Measurements from ENCODE around the gene HCRT. TPM values are rescaled to one million over a fixed set of nuclear protein-coding genes. Genes with fewer than 3 reads are reported as not detected.
"Not testable (repeated sequence)": the region's sequence is repeated elsewhere in the genome, so short reads cannot be mapped to it uniquely, and the experiment has no call there.

HCRT gene, protein sequence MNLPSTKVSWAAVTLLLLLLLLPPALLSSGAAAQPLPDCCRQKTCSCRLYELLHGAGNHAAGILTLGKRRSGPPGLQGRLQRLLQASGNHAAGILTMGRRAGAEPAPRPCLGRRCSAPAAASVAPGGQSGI
- total RNA-seq, result not detected in 2 replicates

DNA sequence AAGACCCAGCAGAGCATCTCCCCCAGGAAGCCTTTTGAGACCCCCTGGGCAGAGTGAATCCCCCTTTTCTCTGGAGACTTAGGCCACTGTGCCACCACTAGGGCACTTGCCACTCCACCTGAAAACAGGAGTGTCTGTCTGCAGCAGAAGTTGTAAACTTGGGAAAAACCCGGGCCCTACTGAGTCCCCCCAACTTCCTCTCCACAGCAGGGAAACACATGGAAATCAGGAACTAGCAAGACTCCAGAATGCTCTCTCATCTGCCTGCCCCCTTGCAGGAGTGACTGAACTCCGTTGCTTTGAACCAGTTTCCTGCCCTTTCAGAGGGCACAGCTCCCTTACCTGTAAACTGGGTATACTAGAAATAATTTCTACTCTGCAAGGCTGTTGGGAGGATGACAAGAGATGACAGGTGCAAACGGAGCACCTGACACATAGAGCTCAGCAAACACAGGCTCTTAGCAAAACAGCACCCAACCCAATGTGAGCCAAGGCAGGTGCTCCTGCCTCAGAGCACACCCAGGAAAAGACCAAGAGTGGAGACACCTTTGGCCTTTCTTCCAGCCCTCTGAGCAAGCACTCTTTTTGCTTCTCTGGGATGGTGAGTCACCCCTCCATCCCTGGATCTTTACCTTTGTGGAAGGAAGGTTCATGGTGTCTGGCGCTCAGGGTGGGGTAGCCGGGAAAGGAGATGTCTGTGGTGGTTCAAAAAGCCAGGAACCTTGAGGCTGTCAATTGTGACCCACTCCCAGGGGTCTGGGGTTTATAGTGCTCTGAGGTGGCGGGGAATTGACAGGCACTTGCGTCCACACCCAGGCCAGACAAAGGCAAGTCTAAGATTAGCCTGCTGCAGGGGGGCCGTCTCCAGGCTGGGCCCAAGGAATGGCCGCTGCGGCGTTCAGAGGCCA lies at the start of gene HCRT:
TSS of gene HCRT (minus strand) at position 740 of the 908 bp plus-strand sequence. CDS start at position 653, 87 bp downstream.
- no peaks in the 10 kb centered on the region for H3K36me3 Mint-ChIP-seq (ENCODE audit: low read depth)
- peak within 1 kb of the TSS; percentile 79 for H3K27ac Mint-ChIP-seq
- no peak for DNase-seq
- peaks cover 8% of the 10 kb centered on the region for H3K27me3 Mint-ChIP-seq
- intact Hi-C loops (cut with micrococcal nuclease), result loop anchor here (5.0 to 10.0 kb wide), 3 partner anchors 73 to 220 kb away; partner anchors contain the start of genes CNP and DHX58
- peaks cover 29% of the 10 kb centered on the region for H3K4me1 Mint-ChIP-seq
- H3K9me3 Mint-ChIP-seq, result no peaks in the 10 kb centered on the region
- peak within 1 kb of the TSS; percentile 89 for H3K4me3 Mint-ChIP-seq

DNA sequence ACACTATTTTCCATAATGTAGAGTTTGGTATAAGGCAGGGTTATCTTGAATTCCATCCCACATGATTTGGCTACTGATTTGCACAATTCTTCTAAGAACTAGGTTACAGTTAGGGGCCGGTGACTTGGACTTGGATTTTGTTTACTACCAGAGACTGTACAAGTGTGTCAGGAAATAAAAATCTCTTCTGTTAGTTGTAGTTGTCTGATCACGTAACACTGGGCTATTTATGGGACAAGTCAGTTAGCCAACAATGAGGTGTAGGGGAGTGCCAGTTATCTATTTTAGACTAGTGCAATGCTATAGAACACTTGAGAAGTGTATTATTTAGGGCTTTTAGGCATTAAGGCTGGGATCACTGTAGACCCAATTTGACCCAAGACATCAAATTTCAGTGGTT lies 48.7 kb upstream of the HCRT start:
- Mint-ChIP-seq H3K27ac (no peak overlapping the region), H3K9me3 (no peaks in the 10 kb centered on the region), H3K4me1 (peaks cover 20% of the 10 kb centered on the region), H3K27me3 (no peaks in the 10 kb centered on the region), H3K36me3 (ENCODE audit: low read depth) (peaks cover 39% of the 10 kb centered on the region), H3K4me3 (no peak overlapping the region)
- no peak for DNase-seq
- intact Hi-C loops (cut with micrococcal nuclease), result no loop called here

DNA sequence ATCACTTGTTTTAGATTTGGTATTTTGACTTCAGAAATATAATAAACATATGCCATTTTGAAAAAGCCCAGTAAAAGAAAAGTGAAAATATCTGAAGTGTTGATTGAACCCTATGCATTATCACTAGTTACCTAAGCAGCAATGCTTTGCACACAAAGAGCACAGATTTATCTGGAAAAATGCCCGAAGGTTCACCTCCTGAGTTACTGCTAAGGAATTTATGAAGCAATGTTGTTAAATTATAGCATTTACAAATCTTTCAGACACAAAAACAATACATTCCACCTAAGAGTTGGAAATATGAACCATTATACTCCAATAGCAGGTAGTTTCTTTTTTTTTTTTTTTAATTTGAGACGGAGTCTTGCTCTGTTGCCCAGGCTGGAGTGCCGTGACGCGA lies 47.9 kb upstream of the HCRT start:
- Mint-ChIP-seq H3K4me3 (no peak overlapping the region), H3K36me3 (ENCODE audit: low read depth) (peaks cover 46% of the 10 kb centered on the region), H3K9me3 (no peaks in the 10 kb centered on the region), H3K4me1 (peaks cover 26% of the 10 kb centered on the region), H3K27ac (no peak overlapping the region), H3K27me3 (no peaks in the 10 kb centered on the region)
- DNase-seq, result no peak
- intact Hi-C loops (cut with micrococcal nuclease), result no loop called here

- H3K27me3 Mint-ChIP-seq, result no peaks in the 10 kb centered on the region
- intact Hi-C loops (cut with micrococcal nuclease), result no loop called here
- H3K9me3 Mint-ChIP-seq, result no peaks in the 10 kb centered on the region
- H3K27ac Mint-ChIP-seq, result peak overlapping the region; percentile 45
- peaks cover 55% of the 10 kb centered on the region for H3K36me3 Mint-ChIP-seq (ENCODE audit: low read depth)
- peaks cover 29% of the 10 kb centered on the region for H3K4me1 Mint-ChIP-seq
- no peak overlapping the region for H3K4me3 Mint-ChIP-seq
- DNase-seq, result no peak
Observed at GRCh38 chr17:42230225-42230624, 45.0 kb upstream of the HCRT start.

DNA sequence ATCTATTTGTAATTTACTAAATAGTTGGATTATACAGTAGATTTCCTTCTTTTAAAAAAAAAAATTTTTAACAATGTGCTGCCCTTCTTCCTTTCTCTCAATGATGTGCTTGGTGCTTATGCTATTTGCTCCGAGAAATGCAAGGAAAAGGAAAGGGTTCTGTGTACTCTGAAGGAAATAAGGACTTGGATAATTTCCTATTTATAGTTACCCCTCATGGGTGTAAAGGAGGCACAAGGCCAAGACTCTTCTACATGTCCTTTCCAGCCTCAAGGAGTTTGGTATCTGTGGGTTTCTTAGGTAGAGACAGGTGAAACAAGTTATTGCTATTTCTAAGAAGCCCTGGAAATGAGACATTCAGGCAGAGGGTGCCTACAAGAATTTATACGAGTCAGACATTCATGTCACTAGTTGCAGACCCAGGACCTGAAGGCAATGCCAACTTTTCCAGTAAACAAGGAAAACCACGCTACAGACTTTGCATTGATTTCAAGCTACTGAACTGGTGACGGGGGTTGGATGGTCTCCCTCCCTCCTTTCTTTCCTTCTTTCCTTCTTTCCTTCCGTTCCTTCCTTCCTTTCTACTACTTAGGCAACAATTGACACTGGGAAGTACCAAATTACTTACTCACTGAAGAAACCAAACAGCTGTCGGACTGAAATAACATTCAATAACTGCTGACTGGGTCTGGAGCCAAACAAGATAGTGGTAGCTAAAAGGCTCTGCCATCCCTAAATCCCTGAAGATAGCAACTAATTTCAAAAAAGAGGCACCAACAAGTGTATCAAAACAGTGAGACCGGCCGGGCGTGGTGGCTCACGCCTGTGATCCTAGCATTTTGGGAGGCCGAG lies 42.8 kb upstream of the HCRT start:
- no peaks in the 10 kb centered on the region for H3K27me3 Mint-ChIP-seq
- peaks cover 18% of the 10 kb centered on the region for H3K4me1 Mint-ChIP-seq
- no peak overlapping the region for H3K4me3 Mint-ChIP-seq
- peaks cover 57% of the 10 kb centered on the region for H3K36me3 Mint-ChIP-seq (ENCODE audit: low read depth)
- DNase-seq, result no peak
- H3K9me3 Mint-ChIP-seq, result no peaks in the 10 kb centered on the region
- peak overlapping the region; percentile 38 for H3K27ac Mint-ChIP-seq
- intact Hi-C loops (cut with micrococcal nuclease), result no loop called here

- Mint-ChIP-seq H3K4me3 (no peak overlapping the region), H3K36me3 (ENCODE audit: low read depth) (peaks cover 56% of the 10 kb centered on the region), H3K27ac (no peak overlapping the region), H3K4me1 (peaks cover 23% of the 10 kb centered on the region), H3K27me3 (no peaks in the 10 kb centered on the region), H3K9me3 (no peaks in the 10 kb centered on the region)
- intact Hi-C loops (cut with micrococcal nuclease), result no loop called here
- DNase-seq, result no peak
Observed at GRCh38 chr17:42225646-42226045, 40.4 kb upstream of the HCRT start.

- peaks cover 49% of the 10 kb centered on the region for H3K36me3 Mint-ChIP-seq (ENCODE audit: low read depth)
- peaks cover 16% of the 10 kb centered on the region for H3K4me1 Mint-ChIP-seq
- no peaks in the 10 kb centered on the region for H3K27me3 Mint-ChIP-seq
- DNase-seq, result no peak
- H3K4me3 Mint-ChIP-seq, result no peak overlapping the region
- intact Hi-C loops (cut with micrococcal nuclease), result no loop called here
- no peaks in the 10 kb centered on the region for H3K9me3 Mint-ChIP-seq
- H3K27ac Mint-ChIP-seq, result peak overlapping the region; percentile 25
Observed at GRCh38 chr17:42224651-42225050, 39.4 kb upstream of the HCRT start.

DNA sequence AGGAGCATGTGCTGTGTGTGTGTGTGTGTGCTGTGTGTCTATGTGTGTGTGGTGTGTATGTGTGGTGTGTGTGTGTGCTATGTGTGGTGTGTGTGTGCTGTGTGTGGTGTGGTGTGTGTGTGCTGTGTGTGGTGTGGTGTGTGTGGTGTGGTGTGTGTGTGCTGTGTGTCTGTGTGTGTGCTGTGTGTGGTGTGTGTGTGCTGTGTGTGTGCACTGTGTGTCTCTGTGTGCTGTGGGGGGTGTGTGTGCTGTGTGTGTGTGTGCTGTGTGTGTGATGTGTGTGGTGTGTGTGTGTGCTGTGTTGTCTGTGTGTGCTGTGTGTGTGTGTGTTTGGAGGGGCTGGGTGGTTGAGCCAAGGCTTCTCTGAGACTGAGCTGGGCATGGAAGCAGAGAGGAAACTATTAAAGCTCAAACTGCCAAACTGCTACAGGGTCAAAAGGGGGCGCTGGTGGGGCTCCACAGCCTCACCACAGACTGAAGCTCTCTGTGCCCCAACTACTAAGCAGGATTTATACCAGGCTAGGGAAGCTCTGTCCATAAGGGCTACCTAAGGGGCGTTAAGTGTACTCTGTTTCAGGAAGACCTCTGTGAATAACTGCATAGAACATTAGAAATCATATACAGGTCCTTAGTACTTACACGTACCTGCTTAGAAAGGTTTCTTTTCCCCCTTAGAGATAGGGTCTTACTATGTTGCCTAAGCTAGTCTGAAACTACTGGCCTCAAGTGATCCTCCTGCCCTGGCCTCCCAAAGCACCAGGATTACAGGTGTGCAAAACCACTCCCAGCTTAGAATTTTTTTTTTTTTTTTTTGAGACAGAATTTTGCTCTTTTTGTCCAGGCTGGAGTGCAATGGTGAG lies 36.9 kb upstream of the HCRT start:
- Mint-ChIP-seq H3K9me3 (no peaks in the 10 kb centered on the region), H3K27ac (peak overlapping the region; percentile 27), H3K4me1 (peaks cover 7% of the 10 kb centered on the region), H3K27me3 (no peaks in the 10 kb centered on the region), H3K4me3 (no peak overlapping the region), H3K36me3 (ENCODE audit: low read depth) (peaks cover 47% of the 10 kb centered on the region)
- intact Hi-C loops (cut with micrococcal nuclease), result loop anchor here (1.0 to 2.0 kb wide), 3 partner anchors 53 to 86 kb away; no protein-coding TSS in a partner anchor
- peak; percentile 85 for DNase-seq

DNA sequence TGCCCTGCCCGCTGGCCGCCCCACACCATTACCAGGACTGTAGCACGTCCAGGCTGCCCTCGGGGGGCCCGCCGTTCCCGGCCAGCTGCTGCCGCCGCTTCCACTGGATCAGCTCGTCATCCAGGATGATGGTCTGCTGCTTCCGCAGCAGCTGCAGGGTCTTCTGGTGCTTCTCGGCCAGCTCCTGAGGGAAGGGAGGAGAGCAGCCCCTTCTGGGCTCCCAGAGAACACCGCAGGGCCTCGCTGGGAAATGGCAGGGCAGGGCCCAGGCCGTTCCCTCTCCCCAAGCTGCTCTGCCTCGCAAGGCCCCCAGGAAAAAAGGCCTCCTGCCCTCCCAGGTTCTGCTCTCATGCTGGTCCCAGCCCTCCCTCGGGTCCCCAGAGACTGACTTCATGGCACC lies 34.0 kb upstream of the HCRT start:
- H3K27ac Mint-ChIP-seq; intact Hi-C loops (cut with micrococcal nuclease); H3K4me3 Mint-ChIP-seq; H3K27me3 Mint-ChIP-seq; DNase-seq; H3K9me3 Mint-ChIP-seq; H3K4me1 Mint-ChIP-seq: not testable (repeated sequence)
- H3K36me3 Mint-ChIP-seq (ENCODE audit: low read depth), result peaks cover 58% of the 10 kb centered on the region

DNA sequence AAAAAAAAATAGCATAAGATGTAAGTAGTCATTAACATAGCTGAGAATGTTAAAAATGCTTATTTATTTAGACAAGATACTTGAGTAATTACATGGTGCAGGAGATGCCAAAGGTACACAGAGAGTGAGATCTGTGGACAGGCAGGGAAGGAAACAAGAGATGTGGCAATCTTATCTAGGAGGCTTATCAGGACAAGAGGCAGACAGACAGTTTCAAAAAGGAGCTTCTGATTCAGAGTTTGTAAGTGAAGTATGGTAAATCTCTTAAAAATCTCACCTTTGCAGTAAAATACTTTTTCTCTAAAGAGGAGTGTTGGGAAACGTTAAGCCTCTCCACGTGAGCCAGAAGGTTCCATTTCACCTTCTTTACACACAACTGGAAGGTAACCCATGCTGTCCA lies 28.9 kb upstream of the HCRT start:
- Mint-ChIP-seq H3K4me1 (no peaks in the 10 kb centered on the region), H3K27ac (no peak overlapping the region), H3K9me3 (no peaks in the 10 kb centered on the region), H3K36me3 (ENCODE audit: low read depth) (peaks cover 66% of the 10 kb centered on the region), H3K4me3 (no peak overlapping the region), H3K27me3 (no peaks in the 10 kb centered on the region)
- intact Hi-C loops (cut with micrococcal nuclease), result no loop called here
- no peak for DNase-seq

- no peak for DNase-seq
- peaks cover 62% of the 10 kb centered on the region for H3K36me3 Mint-ChIP-seq (ENCODE audit: low read depth)
Observed at GRCh38 chr17:42212382-42212781, 27.1 kb upstream of the HCRT start.

GRCh38 chr17:42211921-42212341 lies 26.7 kb upstream of the HCRT start:
- H3K27ac Mint-ChIP-seq; H3K4me1 Mint-ChIP-seq; H3K4me3 Mint-ChIP-seq; DNase-seq; H3K27me3 Mint-ChIP-seq; H3K9me3 Mint-ChIP-seq; intact Hi-C loops (cut with micrococcal nuclease): not testable (repeated sequence)
- peaks cover 61% of the 10 kb centered on the region for H3K36me3 Mint-ChIP-seq (ENCODE audit: low read depth)

More at GRCh38 chr17:42212382-42212781, 27.1 kb upstream of the HCRT start:
- H3K27ac Mint-ChIP-seq, result no peak overlapping the region
- H3K9me3 Mint-ChIP-seq, result no peaks in the 10 kb centered on the region
- no peak overlapping the region for H3K4me3 Mint-ChIP-seq
- intact Hi-C loops (cut with micrococcal nuclease), result no loop called here
- H3K4me1 Mint-ChIP-seq, result no peaks in the 10 kb centered on the region
- no peaks in the 10 kb centered on the region for H3K27me3 Mint-ChIP-seq

DNA sequence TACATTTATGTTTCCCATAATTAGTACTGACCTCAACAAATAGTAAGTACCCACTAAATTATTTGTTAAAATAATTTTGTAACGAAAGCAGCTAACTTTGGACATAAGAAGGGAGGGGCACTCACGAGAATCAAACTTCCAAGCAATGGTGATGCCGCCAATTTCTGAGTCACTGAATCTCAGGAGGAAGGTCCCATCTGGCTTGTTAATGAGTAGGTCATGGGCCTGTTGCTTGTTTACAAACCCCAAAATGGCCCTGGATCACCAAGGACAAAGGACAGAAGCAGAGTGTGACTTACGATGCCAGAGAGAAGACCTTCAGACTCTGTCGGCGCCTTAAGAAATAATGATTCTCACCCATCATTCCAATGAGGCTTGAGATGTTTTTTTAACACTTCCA lies 24.8 kb upstream of the HCRT start:
- H3K9me3 Mint-ChIP-seq, result no peaks in the 10 kb centered on the region
- H3K27ac Mint-ChIP-seq, result no peak overlapping the region
- DNase-seq, result no peak
- peaks cover 60% of the 10 kb centered on the region for H3K36me3 Mint-ChIP-seq (ENCODE audit: low read depth)
- intact Hi-C loops (cut with micrococcal nuclease), result no loop called here
- H3K27me3 Mint-ChIP-seq, result no peaks in the 10 kb centered on the region
- H3K4me3 Mint-ChIP-seq, result no peak overlapping the region
- H3K4me1 Mint-ChIP-seq, result no peaks in the 10 kb centered on the region
